Hematopoietic multipotent progenitor cell treated with erythropoietin and hydrocortisone succinate and interleukin-3 and kit ligand, for 6 days (in vitro differentiated cells): Measurements from ENCODE around the gene C1orf185.
"Not testable (repeated sequence)": the region's sequence is repeated elsewhere in the genome, so short reads cannot be mapped to it uniquely, and the experiment has no call there.

Experiments used
- DNase-seq: peaks from one replicate; pipeline ENCODE4 v3.0.0-alpha.2; 2015

C1orf185 gene

DNA sequence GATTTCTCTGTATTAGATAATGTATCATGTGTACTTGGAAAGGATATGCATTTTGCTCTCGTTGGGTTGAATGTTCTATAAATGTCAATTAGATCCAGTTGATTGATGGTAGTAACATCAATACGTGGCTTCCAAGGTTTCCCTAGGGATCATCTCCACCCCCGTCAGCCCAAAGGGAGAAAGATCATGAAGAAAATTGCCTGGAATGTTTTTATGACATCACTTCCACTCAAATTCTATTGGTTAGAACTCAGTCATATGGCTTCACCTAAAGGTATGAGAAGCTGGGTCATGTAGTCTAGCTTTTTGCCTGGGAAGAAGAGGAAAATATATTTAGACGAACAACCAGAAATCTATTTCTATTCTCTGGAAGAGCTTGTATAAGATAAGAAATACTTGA lies at the start of gene C1orf185:
Gene C1orf185, plus strand, starts transcription at position 253 of the 400 bp plus-strand sequence. Its CDS starts 6 bp downstream, at position 259.
- DNase-seq: no peak

DNA sequence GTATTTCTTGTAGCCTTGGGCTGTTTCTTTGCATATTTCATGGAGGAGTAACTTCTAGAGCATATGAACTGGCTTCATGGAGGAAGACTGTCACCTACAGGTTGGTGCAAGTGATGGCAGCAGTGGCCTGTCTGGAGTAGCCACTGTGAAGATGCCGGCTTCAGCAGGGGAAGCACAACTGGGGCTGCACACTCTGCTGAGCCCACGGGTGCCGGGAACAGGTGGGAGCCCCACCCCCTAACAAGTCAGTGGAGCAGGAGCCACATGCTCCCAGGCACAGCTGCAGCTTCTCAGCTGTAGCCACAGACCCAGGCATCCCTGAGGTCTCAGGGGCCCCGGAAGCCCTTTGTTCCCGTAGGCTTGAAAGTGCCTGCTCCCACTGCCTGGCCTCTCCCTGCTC lies 43.2 kb upstream of the C1orf185 start:
- DNase-seq: peak; percentile 38

GRCh38 chr1:51061231-51061918 lies 40.7 kb upstream of the C1orf185 start:
- no peak for DNase-seq

GRCh38 chr1:51063121-51063520 lies 38.9 kb upstream of the C1orf185 start:
- DNase-seq: no peak

GRCh38 chr1:51070011-51070410 lies 32.0 kb upstream of the C1orf185 start:
- DNase-seq: no peak

DNA sequence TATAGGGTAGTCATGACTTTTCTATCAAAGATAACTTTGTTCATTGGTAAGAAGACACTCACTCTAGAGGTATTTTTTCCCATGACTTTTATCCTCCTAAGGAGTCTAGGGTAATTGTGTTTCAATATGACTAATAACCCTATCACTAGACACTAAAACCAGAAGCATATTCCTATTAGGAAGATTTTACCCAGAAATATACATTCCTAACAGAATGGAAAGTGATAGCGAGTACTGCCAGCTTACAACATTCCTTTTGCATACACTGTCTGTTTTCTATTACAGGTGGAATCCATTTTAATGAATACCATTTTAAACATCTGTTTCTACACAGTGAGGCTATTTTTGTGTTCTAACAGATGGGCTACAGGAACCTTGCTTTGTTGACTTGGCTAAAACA lies 31.4 kb upstream of the C1orf185 start:
- DNase-seq: no peak

GRCh38 chr1:51071291-51072042 lies 30.6 kb upstream of the C1orf185 start:
- DNase-seq: no peak

- no peak for DNase-seq
Measured at GRCh38 chr1:51072043-51072439, 30.0 kb upstream of the C1orf185 start.

- no peak for DNase-seq
Measured at GRCh38 chr1:51072651-51073050, 29.4 kb upstream of the C1orf185 start.

- no peak for DNase-seq
Measured at GRCh38 chr1:51073456-51073855, 28.6 kb upstream of the C1orf185 start.

DNA sequence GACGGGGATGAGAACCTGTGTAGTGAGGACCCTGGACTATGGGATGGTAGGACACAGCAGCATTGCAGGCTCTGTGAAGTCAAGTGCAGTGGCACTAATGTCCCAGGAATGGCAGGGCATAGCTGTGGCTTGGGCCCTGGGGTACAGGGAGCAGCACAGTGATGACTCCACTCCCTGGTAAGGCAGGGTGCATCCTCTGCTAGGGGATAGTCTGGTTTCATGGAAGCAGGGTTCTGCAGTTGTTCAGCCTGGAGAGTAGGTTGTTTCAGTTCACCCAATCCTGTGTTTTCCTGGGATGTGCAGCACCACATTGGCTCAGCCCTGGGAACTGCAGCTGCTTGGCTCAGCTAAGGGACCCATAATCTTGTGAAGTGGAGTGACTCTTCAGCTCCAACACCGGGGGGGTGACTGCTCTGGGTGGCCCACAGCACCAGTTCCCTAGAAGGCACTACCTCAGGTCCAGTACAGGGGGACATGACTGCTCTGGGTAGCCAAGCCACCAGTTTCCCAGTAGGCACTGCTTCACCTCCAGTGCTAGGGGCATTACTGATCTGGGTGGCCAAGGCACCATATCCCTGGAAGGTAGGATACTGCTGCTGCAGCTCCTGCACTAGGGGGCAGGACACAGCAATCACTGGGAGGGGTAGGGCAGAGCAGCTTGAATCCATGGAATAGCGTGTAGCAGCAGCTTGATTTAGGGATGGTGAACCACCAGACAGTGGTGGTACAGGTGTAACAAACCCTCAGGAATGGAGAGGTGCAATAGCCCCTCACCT lies 15.3 kb upstream of the C1orf185 start:
- no peak for DNase-seq

DNA sequence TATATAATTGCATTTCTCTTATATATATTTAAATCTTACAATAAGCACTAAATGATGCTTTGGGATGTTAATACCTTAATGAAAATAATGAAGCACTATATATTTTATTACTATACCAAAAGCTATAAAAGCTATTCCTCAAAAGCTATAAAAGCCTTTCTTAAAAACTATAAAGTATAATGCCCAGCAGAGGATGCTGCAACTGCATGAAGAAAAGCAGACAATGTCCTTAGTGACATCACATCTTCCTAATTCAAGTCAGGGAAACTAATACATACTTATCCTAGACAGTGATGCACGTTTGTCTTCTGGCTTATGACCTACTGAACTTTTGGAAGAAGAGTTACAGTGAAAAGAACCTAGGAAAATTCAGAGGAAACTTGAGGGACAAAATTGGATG lies 13.6 kb upstream of the C1orf185 start:
- peak; percentile 16 for DNase-seq

- DNase-seq: no peak
Measured at GRCh38 chr1:51093581-51093980, 8.4 kb upstream of the C1orf185 start.

GRCh38 chr1:51097171-51097570 lies 4.9 kb upstream of the C1orf185 start:
- no peak for DNase-seq

- no peak for DNase-seq
Measured at GRCh38 chr1:51100264-51100880, 1.7 kb upstream of the C1orf185 start.

GRCh38 chr1:51114137-51114536 lies 12.1 kb downstream of the C1orf185 start:
- no peak for DNase-seq

DNA sequence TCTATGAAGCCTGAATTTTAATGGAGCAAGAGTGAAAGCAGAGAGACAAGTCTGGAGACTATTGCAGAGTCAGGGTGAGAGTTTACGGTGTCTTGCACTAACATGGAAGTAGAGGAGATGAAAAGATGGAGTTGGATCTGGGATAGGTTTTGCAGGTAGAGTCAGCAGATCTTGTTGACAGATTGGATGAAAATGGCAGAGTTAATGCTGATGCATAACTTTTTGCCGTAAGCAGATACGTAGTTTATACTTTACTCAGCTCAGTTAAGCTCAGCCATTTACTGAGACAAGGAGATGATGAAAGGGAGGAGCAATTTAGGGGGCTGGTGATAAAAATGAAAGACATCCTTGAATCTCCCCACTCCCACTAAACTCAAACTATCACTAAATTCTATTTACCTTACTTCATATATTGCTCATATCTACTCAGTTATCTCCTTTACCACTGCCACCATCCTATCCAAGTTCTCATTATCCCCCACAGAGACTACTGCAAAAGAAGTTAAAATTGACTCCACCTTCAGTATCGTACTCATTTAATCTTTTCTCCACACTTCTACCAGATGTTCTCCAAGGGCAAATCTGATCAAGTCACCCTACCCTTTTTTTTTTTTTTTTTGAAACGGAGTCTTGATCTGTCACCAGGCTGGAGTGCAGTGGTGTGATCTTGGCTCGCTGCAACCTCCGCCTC lies 13.8 kb downstream of the C1orf185 start:
- no peak for DNase-seq

DNA sequence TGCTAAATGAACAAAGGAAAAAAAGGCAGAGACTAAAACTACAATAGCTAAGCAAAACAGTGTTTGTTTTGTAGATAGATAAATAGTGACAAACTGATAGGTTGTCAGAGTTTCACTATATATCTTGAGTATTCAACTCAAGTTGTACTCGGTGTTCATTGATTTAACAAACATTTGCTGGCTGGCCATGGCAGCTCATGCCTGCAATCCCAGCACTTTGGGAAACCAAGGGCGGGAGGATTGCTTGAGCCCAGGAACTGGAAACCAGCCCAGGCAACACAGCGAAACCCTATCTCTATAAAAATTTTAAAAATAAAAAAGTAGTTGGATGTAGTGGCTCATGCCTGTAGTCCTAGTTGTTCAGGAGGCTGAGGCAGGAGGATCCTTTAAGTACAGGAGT lies 17.3 kb downstream of the C1orf185 start:
- no peak for DNase-seq

DNA sequence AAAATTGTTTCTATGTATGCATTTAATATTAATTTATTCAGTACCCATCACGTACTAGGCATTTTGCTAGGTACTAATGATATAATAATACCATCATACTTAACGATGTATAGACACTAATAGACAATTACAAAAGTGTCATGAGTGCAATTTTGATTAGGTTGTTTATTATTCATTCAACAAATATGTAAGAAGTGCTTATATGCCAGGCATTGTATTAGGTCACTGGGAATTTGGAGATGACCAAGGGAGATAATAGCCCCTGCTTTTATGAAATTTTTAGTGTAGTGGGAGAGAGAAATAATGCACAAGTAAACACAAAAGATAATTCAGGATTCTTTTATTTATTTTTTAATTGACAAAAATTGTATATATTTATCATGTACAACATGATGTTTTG lies 18.6 kb downstream of the C1orf185 start:
- no peak for DNase-seq

- not testable (repeated sequence) for DNase-seq
Measured at GRCh38 chr1:51127152-51127551, 25.1 kb downstream of the C1orf185 start.

DNA sequence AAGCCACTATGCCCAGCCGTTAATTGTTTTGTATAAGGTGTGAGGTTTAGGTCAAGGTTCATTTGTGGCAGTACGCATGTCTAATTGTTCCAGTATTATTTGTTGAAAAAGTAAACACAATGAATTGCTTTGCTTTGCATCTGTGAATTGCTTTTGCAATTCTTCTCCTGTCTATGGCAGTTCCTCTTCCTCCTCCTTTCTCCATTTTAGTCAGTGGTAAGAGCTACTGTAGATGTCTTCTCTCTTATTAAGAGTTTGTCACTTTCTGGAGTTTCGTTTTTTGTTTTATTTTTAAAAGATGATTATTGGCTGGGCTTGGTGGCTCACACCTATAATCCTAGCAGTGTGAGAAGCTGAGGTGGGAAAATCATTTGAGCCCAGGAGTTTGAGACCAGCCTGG lies 29.2 kb downstream of the C1orf185 start:
- DNase-seq: no peak

DNA sequence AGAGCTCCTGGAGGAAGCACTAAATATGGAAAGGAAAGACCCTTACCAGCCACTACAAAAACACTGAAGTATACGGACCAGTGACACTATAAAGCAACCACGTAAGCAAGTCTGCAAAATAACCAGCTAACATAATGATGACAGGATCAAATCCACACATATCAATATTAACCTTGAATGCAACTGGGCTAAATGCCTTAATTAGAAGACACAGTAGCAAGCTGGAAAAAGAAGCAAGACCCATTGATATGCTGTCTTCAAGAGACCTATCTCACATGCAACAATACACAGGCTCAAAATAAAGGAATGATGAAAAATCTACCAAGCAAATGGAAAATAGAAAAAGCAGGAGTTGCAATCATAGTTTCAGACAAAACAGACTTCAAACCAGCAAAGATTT lies 31.0 kb downstream of the C1orf185 start:
- no peak for DNase-seq

GRCh38 chr1:51137696-51138095 lies 35.7 kb downstream of the C1orf185 start:
- not testable (repeated sequence) for DNase-seq
